ENCODE data around the gene PLIN1.

DNA sequence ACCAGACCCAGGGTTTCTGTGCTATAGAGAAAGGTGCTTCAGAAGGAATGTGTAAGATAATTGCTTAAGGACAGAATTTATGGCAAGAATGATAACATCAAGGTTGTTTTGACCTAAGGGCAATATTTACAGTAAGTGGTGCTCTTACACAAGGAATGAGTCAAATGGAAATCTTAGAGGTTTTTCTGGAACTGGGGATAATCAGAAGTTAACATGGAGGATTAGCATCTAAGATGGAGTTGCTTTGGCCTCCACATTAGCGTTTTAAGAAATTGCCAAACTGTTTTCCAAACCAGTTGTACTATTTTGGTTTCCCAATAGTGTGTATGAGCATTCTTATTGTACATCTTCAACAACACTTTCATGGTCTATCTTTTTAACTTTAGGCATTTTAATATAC is 14.5 kb upstream of the PLIN1 start:
- TF ChIP-seq, protein P1, sequence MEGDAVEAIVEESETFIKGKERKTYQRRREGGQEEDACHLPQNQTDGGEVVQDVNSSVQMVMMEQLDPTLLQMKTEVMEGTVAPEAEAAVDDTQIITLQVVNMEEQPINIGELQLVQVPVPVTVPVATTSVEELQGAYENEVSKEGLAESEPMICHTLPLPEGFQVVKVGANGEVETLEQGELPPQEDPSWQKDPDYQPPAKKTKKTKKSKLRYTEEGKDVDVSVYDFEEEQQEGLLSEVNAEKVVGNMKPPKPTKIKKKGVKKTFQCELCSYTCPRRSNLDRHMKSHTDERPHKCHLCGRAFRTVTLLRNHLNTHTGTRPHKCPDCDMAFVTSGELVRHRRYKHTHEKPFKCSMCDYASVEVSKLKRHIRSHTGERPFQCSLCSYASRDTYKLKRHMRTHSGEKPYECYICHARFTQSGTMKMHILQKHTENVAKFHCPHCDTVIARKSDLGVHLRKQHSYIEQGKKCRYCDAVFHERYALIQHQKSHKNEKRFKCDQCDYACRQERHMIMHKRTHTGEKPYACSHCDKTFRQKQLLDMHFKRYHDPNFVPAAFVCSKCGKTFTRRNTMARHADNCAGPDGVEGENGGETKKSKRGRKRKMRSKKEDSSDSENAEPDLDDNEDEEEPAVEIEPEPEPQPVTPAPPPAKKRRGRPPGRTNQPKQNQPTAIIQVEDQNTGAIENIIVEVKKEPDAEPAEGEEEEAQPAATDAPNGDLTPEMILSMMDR (IDR thresholded peaks at IDR 0.05): no peak
- TF ChIP-seq EP300 (IDR thresholded peaks at IDR 0.05) (no peak), POLR2A (IDR thresholded peaks at IDR 0.05) (no peak)

Measured in tibial nerve (tissue), 4 donors.